Psoas muscle (tissue), 8 donors: ENCODE data around the gene TLCD3B. TPM values are rescaled to one million over a fixed set of nuclear protein-coding genes. Genes with fewer than 3 reads are reported as not detected.

Source experiments
- ATAC-seq, 4 donors: fragments of 200-7000 bp; cut with Tn5 transposase; one replicate each; pipeline ENCODE4 v1.9.1; 2020; ENCODE audit warnings: moderate library complexity in 3 of 4, mild to moderate bottlenecking in 2 of 4
- DNase-seq, 2 donors: peaks; one replicate each; pipeline ENCODE4 v3.0.0-alpha.2; 2020
- H3K27ac ChIP-seq: fragments of 200-600 bp; one replicate; pipeline ENCODE4 v1.8.0; 2022
- H3K27me3 ChIP-seq, 3 donors: fragments of 200-600 bp in 1 of 3; one replicate each; pipeline versions ENCODE4 v1.6.1 to v1.8.0; 2013 to 2022; ENCODE audit warnings: low read length in 2 of 3, mild to moderate bottlenecking in 2 of 3, moderate library complexity in 1 of 3; ENCODE audit not compliant: insufficient read depth in 3 of 3
- H3K36me3 ChIP-seq, 2 donors: fragments of 200-600 bp in 1 of 2; one replicate each; pipeline versions ENCODE4 v1.6.1 to v1.8.0; 2013 to 2022; ENCODE audit warnings: low read depth in 1 of 2, mild to moderate bottlenecking in 1 of 2, moderate library complexity in 1 of 2; ENCODE audit not compliant: insufficient read depth in 1 of 2
- H3K4me1 ChIP-seq: fragments of 200-600 bp; one replicate; pipeline ENCODE4 v1.8.0; 2022
- H3K4me3 ChIP-seq: fragments of 200-600 bp; one replicate; pipeline ENCODE4 v1.8.0; 2022; ENCODE audit warnings: mild to moderate bottlenecking
- H3K9me3 ChIP-seq: fragments of 200-600 bp; one replicate; pipeline ENCODE4 v1.8.0; 2022
- CTCF ChIP-seq: fragments of 200-600 bp; IDR thresholded peaks from one replicate; pipeline ENCODE4 v1.8.0; 2022; ENCODE audit warnings: antibody characterized with exemption
- WGBS, 3 donors: extraction: QIAGEN DNeasy Blood & Tissue Kit; methylation state at CpG; one replicate each; pipeline versions ENCODE4 v1.1.6 to v1.1.7; 2013; 5-methylcytosine and 5-hydroxymethylcytosine counted together
- intact Hi-C, 2 donors: fragments of 100-400 bp; cut with DNase I; formaldehyde crosslinking; loops; one replicate each; pipeline versions ENCODE4 v1.11.0 to v1.14.2; 2022
- polyA plus RNA-seq, 3 donors: library from polyadenylated mRNA; stranded (reverse); fragments of 200-250 nt; gene quantifications; one replicate each; pipeline ENCODE4 v1.2.3, GENCODE V29; 2013
- total RNA-seq, 4 donors: library from RNA; stranded (reverse); fragmentation: NEBNext Ultra II Directional in 2 of 4; extraction: Animal tissue kit (Norgen Biotek cat#: 25700) in 2 of 4; gene quantifications; one replicate each; pipeline versions ENCODE4 v1.2.1 to v1.2.4, GENCODE V29; 2021 to 2023
- donor health status: healthy with polysubstance abuse.
- donor health status: DM: no; HTN: no; CAD: no; lungs with moderate emphysema.
- donor health status: Bipolar disorder and iron deficiency.
- donor health status: healthy.
- donor health status: DM: yes; HTN: yes; CAD: no.
- donor health status: DM: no; HTN: no; CAD: no.
- donor health status: DM: no; HTN: no; CAD: no.
- donor health status: DM: yes; HTN: yes; CAD: no.

TLCD3B gene
- total and polyA plus RNA-seq, 7 donors = 0.13 to 1.9 (median 0.22) TPM

GRCh38 chr16:30054451-30054850 is 23.4 kb upstream of the TLCD3B start:
- Histone ChIP-seq H3K36me3 (no peaks in the 10 kb centered on the region), H3K27ac (no peak overlapping the region), H3K9me3 (no peaks in the 10 kb centered on the region), H3K27me3 (no peaks in the 10 kb centered on the region), H3K4me1 (peaks cover 7% of the 10 kb centered on the region), H3K4me3 (peak overlapping the region; percentile 84)
- intact Hi-C loops = no loop called here
- DNase-seq = no peak
- TF ChIP-seq CTCF = no peak
- WGBS, 3 donors = 76 to 83% (median 78%) methylated on average over 8 of the region's 8 CpGs
- no peak for ATAC-seq

- intact Hi-C loops = no loop called here
- peak overlapping the region; percentile 84 for H3K4me3 ChIP-seq
- peak; percentile 4 to 31 (median 22) for ATAC-seq
- H3K27ac ChIP-seq = no peak overlapping the region
- H3K9me3 ChIP-seq = no peaks in the 10 kb centered on the region
- peaks cover 7% of the 10 kb centered on the region for H3K4me1 ChIP-seq
- no peaks in the 10 kb centered on the region for H3K27me3 ChIP-seq
- DNase-seq = no peak
- TF ChIP-seq CTCF = no peak
- H3K36me3 ChIP-seq = no peaks in the 10 kb centered on the region
- 2 to 3% (median 3%) methylated on average over 18 to 19 of the region's 19 CpGs for WGBS, 3 donors
Observed at GRCh38 chr16:30053376-30054015, 22.4 kb upstream of the TLCD3B start.

GRCh38 chr16:30052671-30053372 is 21.8 kb upstream of the TLCD3B start:
- Histone ChIP-seq H3K9me3 (no peaks in the 10 kb centered on the region), H3K4me3 (peak overlapping the region; percentile 84), H3K27ac (no peak overlapping the region), H3K27me3 (no peaks in the 10 kb centered on the region), H3K36me3 (no peaks in the 10 kb centered on the region), H3K4me1 (peaks cover 7% of the 10 kb centered on the region)
- intact Hi-C loops = no loop called here
- TF ChIP-seq CTCF = no peak
- WGBS, 3 donors = 4 to 5% (median 4%) methylated on average over 45 to 58 of the region's 58 CpGs
- DNase-seq = peak; percentile 94 to 97
- ATAC-seq = peak; percentile 92 to 97 (median 94)

GRCh38 chr16:30051518-30051917 is 20.4 kb upstream of the TLCD3B start:
- no peaks in the 10 kb centered on the region for H3K27me3 ChIP-seq
- TF ChIP-seq CTCF = no peak
- 88 to 95% (median 93%) methylated on average over 3 of the region's 3 CpGs for WGBS, 3 donors
- ATAC-seq (no peak), DNase-seq (no peak)
- intact Hi-C loops = no loop called here
- no peaks in the 10 kb centered on the region for H3K36me3 ChIP-seq
- H3K27ac ChIP-seq = no peak overlapping the region
- no peak overlapping the region for H3K4me3 ChIP-seq
- H3K4me1 ChIP-seq = peaks cover 7% of the 10 kb centered on the region
- H3K9me3 ChIP-seq = no peaks in the 10 kb centered on the region
